ENCODE measurements around the gene STK35. TPM values are rescaled to one million over a fixed set of nuclear protein-coding genes. Genes with fewer than 3 reads are reported as not detected.

The STK35 gene
- total and polyA plus RNA-seq, 2 of the 13 experiments (the other 11 are each of a cell fraction or from before 2014, with no cell fraction given), result 27.4 to 29.8 TPM

- TF ChIP-seq, protein P1, sequence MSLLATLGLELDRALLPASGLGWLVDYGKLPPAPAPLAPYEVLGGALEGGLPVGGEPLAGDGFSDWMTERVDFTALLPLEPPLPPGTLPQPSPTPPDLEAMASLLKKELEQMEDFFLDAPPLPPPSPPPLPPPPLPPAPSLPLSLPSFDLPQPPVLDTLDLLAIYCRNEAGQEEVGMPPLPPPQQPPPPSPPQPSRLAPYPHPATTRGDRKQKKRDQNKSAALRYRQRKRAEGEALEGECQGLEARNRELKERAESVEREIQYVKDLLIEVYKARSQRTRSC (CRISPR knock-in tag; IDR thresholded peaks at IDR 0.05; ENCODE audit: low read depth), result no peak
- no peak for TF ChIP-seq ELK4 (CRISPR knock-in tag; IDR thresholded peaks at IDR 0.05; ENCODE audit: borderline replicate concordance)
- TF ChIP-seq PPARG (CRISPR knock-in tag; conservative IDR thresholded peaks at IDR 0.05), result no peak
- no peak for TF ChIP-seq PCBP2 (optimal IDR thresholded peaks at IDR 0.05; ENCODE audit: low read depth, low read length, poor library complexity, severe bottlenecking)
- no peak for TF ChIP-seq SAFB2 (CRISPR knock-in tag; IDR thresholded peaks at IDR 0.05; ENCODE audit: borderline replicate concordance, low read depth)
- TF ChIP-seq, protein P2, sequence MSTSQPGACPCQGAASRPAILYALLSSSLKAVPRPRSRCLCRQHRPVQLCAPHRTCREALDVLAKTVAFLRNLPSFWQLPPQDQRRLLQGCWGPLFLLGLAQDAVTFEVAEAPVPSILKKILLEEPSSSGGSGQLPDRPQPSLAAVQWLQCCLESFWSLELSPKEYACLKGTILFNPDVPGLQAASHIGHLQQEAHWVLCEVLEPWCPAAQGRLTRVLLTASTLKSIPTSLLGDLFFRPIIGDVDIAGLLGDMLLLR (CRISPR knock-in tag; IDR thresholded peaks at IDR 0.05), result no peak
Observed at GRCh38 chr20:2135013-2135412, 33.4 kb downstream of the STK35 start (continued).

GRCh38 chr20:2136275-2136674 lies 34.6 kb downstream of the STK35 start:
- no peak overlapping the region for H3K9ac ChIP-seq (ENCODE audit: insufficient read depth, low read depth, low read length)
- no TSS peak for BruUV-seq (replicated peaks)
- ChIA-PET POLR2A (interaction anchor here (1.4 kb wide), 1 partner anchor 34 kb away, joined by 3 read pairs; no protein-coding TSS in a partner anchor), CTCF (ENCODE audit: low intra/inter-chr PET ratio, low total read pairs) (no interaction called here)
- peaks cover 18% of the 10 kb centered on the region for H3K4me1 ChIP-seq (ENCODE audit: insufficient read depth, low read length)
- WGBS (ENCODE audit: low lambda C conversion rate), result 89% methylated on average over 4 of the region's 4 CpGs
- H3K36me3 ChIP-seq (replicated peaks in 1 of 2; ENCODE audit: control insufficient read depth in 1 of 2, insufficient read depth in 2 of 2, low read length in 2 of 2), result peaks cover 20 to 68% of the 10 kb centered on the region in 2 experiments
- peaks cover 39% of the 10 kb centered on the region for H4K20me1 ChIP-seq (ENCODE audit: insufficient read depth, low read length)
- H3K27ac ChIP-seq (ENCODE audit: extremely low read length, insufficient read depth, low read length), result no peak overlapping the region
- no peak for FAIRE-seq
- H2AFZ ChIP-seq (ENCODE audit: low read length), result no peak overlapping the region
- TF ChIP-seq ZGPAT (CRISPR knock-in tag; IDR thresholded peaks at IDR 0.05) (no peak), ZNF816 (CRISPR knock-in tag; IDR thresholded peaks at IDR 0.05; ENCODE audit: borderline replicate concordance) (no peak), ZNF749 (CRISPR knock-in tag; IDR thresholded peaks at IDR 0.05; ENCODE audit: borderline replicate concordance) (no peak), TOPORS (CRISPR knock-in tag; IDR thresholded peaks at IDR 0.05) (no peak), HINFP (CRISPR knock-in tag; IDR thresholded peaks at IDR 0.05; ENCODE audit: low read depth) (no peak), IKZF1 (IDR thresholded peaks at IDR 0.05) (no peak), MTF2 (CRISPR knock-in tag; IDR thresholded peaks at IDR 0.05; ENCODE audit: borderline replicate concordance) (no peak), JUND (CRISPR knock-in tag; IDR thresholded peaks at IDR 0.05) (no peak), ZNF605 (CRISPR knock-in tag; IDR thresholded peaks at IDR 0.05) (no peak), KLF16 (CRISPR knock-in tag; IDR thresholded peaks at IDR 0.05) (no peak)
- H3K9me3 ChIP-seq (ENCODE audit: low read length), result no peaks in the 10 kb centered on the region
- H3K4me2 ChIP-seq (ENCODE audit: low read depth, low read length), result no peak overlapping the region
- in situ Hi-C loops (cut with HindIII; ENCODE audit: extremely low pct_ligation_motif_present, low pct_unique_long_range_greater_than_20kb) (no loop called here), intact Hi-C loops (cut with micrococcal nuclease; ENCODE audit: unreplicated experiment) (no loop called here)
- no peak for DNase-seq (ENCODE audit: low spot score)
- no peak overlapping the region for H3K4me3 ChIP-seq (replicated peaks in 1 of 3; ENCODE audit: insufficient read depth in 1 of 3, low read depth in 2 of 3, low read length in 3 of 3)
- H3K27me3 ChIP-seq (ENCODE audit: control insufficient read depth in 1 of 2, insufficient read depth in 2 of 2, low read length in 2 of 2), result no peaks in the 10 kb centered on the region
- no peak; the same call in 2 of the 3 replicates for ATAC-seq
- H3K79me2 ChIP-seq (ENCODE audit: insufficient read depth, low read length), result peaks cover 51% of the 10 kb centered on the region

All from HepG2 (cell line).